T-helper 2 cell treated with Interferon-gamma antibody and Interleukin-4, amounts not matched to agents 5 μg/mL and 100 μg/mL, for 36 hours (primary cell): Measurements from ENCODE around the gene TBC1D5.
"Not testable (repeated sequence)": the region's sequence is repeated elsewhere in the genome, so short reads cannot be mapped to it uniquely, and the experiment has no call there.

Experiments
- DNase-seq: peaks from one replicate; pipeline ENCODE4 v3.0.0; 2021; ENCODE audit warnings: low spot score
- H3K27ac Mint-ChIP-seq: one replicate; pipeline ENCODE4 v1.8.0; 2021; ENCODE audit warnings: mild to moderate bottlenecking, mixed read lengths
- H3K27me3 Mint-ChIP-seq: one replicate; pipeline ENCODE4 v1.8.0; 2021; ENCODE audit warnings: low read depth, mixed read lengths
- H3K36me3 Mint-ChIP-seq: one replicate; pipeline ENCODE4 v1.8.0; 2021; ENCODE audit warnings: low read depth, mixed read lengths
- H3K4me1 Mint-ChIP-seq: one replicate; pipeline ENCODE4 v1.8.0; 2021; ENCODE audit warnings: low read depth, mixed read lengths
- H3K4me3 Mint-ChIP-seq: one replicate; pipeline ENCODE4 v1.8.0; 2022; ENCODE audit warnings: mild to moderate bottlenecking, moderate library complexity, mixed read lengths
- H3K9me3 Mint-ChIP-seq: one replicate; pipeline ENCODE4 v1.8.0; 2021; ENCODE audit warnings: mixed read lengths

TBC1D5 gene

DNA sequence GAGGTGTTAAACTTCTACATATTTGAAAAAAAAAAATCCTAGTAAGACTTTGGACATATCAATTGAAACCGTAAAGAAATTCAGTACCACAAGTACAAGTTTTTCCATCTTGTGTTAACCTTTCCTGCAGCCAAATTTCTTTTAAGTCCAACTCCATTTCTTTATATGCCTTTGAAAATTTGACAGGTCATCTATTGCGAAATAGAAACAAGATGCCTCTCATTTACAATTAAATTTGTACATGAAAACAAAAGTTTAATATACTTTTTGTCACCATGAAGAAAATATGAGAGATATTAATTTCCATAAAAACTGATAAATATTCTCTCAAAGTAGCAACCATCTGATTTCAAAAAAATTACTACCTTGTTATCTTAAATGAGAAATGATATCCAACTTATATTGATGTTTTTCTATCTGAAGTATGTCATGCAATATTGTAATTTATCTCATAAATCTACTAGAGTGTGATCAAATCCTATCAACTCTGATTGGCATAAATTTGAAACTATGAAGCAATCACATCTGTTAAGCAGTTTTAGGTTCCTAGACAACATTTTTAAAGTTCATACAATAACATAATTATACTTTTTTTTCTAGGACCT lies 68.2 kb downstream of the TBC1D5 start:
- peaks cover under 1% of the 10 kb centered on the region for H3K36me3 Mint-ChIP-seq
- DNase-seq: no peak
- no peaks in the 10 kb centered on the region for H3K9me3 Mint-ChIP-seq
- no peak overlapping the region for H3K4me3 Mint-ChIP-seq
- no peak overlapping the region for H3K27ac Mint-ChIP-seq
- H3K4me1 Mint-ChIP-seq: peaks cover 4% of the 10 kb centered on the region
- no peaks in the 10 kb centered on the region for H3K27me3 Mint-ChIP-seq

DNA sequence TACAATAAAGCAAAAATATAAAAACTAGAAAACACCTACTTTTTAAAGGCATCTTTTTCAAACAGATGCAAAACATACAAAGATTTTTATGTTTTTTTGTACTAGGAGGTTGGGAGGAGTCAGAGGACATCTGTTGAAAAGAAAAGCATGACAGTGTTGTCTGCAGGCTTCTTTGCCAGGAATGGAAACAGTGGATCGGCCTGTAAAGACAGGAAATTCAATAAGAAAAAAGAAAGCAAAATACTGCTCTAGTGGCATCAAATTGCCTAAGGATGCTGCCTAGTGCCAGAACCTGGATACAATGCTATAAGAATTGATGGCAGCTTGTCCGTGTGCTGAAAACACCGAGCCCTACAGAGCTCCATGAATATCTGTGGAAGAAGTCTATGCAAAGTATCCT lies 69.9 kb downstream of the TBC1D5 start:
- H3K4me1 Mint-ChIP-seq: no peaks in the 10 kb centered on the region
- H3K9me3 Mint-ChIP-seq: no peaks in the 10 kb centered on the region
- DNase-seq: no peak
- H3K4me3 Mint-ChIP-seq: no peak overlapping the region
- H3K36me3 Mint-ChIP-seq: peaks cover 4% of the 10 kb centered on the region
- no peaks in the 10 kb centered on the region for H3K27me3 Mint-ChIP-seq
- H3K27ac Mint-ChIP-seq: no peak overlapping the region

- no peak for DNase-seq
- H3K36me3 Mint-ChIP-seq: peaks cover 4% of the 10 kb centered on the region
- H3K27ac Mint-ChIP-seq: no peak overlapping the region
- H3K27me3 Mint-ChIP-seq: no peaks in the 10 kb centered on the region
- H3K4me1 Mint-ChIP-seq: no peaks in the 10 kb centered on the region
- H3K4me3 Mint-ChIP-seq: no peak overlapping the region
- no peaks in the 10 kb centered on the region for H3K9me3 Mint-ChIP-seq
Observed at GRCh38 chr3:17670749-17671148, 71.7 kb downstream of the TBC1D5 start.

GRCh38 chr3:17664923-17665322 lies 77.5 kb downstream of the TBC1D5 start:
- Mint-ChIP-seq H3K9me3 (no peaks in the 10 kb centered on the region), H3K36me3 (peaks cover 4% of the 10 kb centered on the region), H3K27me3 (no peaks in the 10 kb centered on the region), H3K4me3 (no peak overlapping the region), H3K27ac (no peak overlapping the region), H3K4me1 (no peaks in the 10 kb centered on the region)
- no peak for DNase-seq

GRCh38 chr3:17656264-17656663 lies 86.2 kb downstream of the TBC1D5 start:
- no peak for DNase-seq
- Mint-ChIP-seq H3K4me1 (peaks cover 8% of the 10 kb centered on the region), H3K27me3 (no peaks in the 10 kb centered on the region), H3K27ac (no peak overlapping the region), H3K9me3 (no peaks in the 10 kb centered on the region), H3K36me3 (no peaks in the 10 kb centered on the region), H3K4me3 (no peak overlapping the region)

DNA sequence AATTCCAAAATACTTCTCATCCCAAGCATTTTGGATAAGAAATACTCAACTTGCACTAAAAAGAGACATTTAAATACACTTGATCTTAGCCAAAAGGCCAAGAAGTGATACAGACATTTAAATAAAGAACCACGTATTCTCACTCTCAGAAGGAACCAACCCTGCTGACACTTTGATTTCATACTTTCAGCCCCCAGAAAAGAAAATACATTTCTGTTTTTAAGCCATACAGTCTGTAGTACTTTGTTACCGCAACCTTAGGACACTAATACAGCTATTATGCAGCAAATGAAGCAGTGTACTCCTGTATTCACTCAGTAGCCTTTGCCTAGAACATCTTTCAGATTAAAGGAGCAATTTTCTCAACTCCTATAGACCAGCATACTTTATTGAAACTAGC lies 86.7 kb downstream of the TBC1D5 start:
- Mint-ChIP-seq H3K4me3 (no peak overlapping the region), H3K27me3 (no peaks in the 10 kb centered on the region), H3K27ac (no peak overlapping the region), H3K9me3 (no peaks in the 10 kb centered on the region), H3K4me1 (peaks cover 8% of the 10 kb centered on the region), H3K36me3 (no peaks in the 10 kb centered on the region)
- DNase-seq: no peak

DNA sequence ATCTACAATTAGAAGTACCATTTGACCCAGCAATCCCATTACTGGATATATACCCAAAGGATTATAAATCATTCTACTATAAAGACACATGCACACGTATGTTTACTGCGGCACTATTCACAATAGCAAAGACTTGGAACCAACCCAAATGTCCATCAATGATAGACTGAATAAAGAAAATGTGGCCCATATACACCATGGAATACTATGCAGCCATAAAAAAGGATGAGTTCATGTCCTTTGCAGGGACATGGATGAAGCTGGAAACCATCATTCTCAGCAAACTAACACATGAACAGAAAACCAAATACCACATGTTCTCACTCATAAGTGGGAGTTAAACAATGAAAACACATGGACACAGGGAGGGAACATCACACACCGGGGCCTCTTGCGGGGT lies 92.7 kb downstream of the TBC1D5 start:
- H3K4me3 Mint-ChIP-seq, H3K27ac Mint-ChIP-seq, H3K36me3 Mint-ChIP-seq, H3K4me1 Mint-ChIP-seq, H3K27me3 Mint-ChIP-seq, DNase-seq, H3K9me3 Mint-ChIP-seq: not testable (repeated sequence)

DNA sequence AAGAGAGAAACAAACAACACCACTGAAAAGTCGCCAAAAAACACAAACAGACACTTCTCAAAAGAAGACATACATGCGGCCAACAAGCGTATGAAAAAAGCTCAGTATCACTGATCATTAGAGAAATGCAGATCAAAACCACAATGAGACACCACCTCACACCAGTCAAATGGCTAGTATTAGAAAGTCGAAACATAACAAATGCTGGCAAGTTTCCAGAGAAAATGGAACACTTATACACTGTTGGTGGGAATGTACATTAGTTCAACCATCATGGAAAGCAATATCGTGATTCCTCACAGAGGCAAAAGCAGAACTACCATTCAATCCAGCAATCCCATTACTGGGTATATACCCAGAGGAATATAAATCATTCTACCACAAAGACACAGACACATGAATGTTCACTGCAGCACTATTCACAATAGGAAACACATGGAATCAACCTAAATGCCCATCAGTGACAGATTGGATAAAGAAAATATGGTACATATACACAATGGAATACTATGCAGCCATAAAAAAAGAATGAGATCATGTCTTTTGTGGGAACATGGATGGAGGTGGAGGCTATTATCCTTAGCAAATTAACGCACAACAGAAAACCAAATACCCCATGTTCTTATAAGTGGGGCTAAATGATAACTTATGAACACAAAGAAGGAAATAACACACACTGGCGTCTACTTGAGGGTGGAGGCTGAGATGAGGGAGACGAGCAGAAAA lies 93.6 kb downstream of the TBC1D5 start:
- not testable (repeated sequence) for H3K4me3 Mint-ChIP-seq, H3K36me3 Mint-ChIP-seq, H3K27ac Mint-ChIP-seq, H3K4me1 Mint-ChIP-seq, H3K9me3 Mint-ChIP-seq, DNase-seq, H3K27me3 Mint-ChIP-seq

DNA sequence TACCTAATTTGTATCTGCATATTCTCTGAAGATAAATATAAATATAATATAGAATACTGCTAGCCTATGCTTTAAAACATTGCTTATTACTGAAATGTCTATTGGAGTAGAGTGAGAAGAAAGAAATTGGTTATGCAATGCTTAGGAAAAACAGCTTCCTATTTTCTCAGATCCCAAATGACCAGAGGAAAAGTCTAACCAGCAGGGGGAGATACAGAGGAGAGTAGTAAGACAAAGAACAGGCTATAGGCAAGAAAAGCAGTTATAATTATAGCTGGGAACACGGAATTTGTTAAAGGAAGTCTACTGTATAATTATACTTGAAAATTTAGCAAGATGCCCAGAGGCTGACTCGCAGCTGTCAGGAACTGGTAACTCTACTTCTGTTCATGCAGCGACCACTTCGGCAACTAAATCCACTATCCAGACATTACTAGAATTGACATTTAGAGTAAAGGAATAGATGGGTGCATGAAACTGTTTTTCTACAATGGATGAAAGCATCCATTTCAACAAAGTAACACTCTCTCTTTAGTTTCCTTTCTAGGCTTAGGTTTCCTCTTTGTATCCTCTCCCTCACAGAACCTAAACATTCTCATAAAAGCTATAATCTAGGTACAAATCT lies 97.2 kb downstream of the TBC1D5 start:
- H3K4me3 Mint-ChIP-seq: no peak overlapping the region
- H3K9me3 Mint-ChIP-seq: no peaks in the 10 kb centered on the region
- H3K36me3 Mint-ChIP-seq: peaks cover 1% of the 10 kb centered on the region
- H3K27me3 Mint-ChIP-seq: no peaks in the 10 kb centered on the region
- no peak for DNase-seq
- no peaks in the 10 kb centered on the region for H3K4me1 Mint-ChIP-seq
- no peak overlapping the region for H3K27ac Mint-ChIP-seq

- Mint-ChIP-seq H3K27me3 (no peaks in the 10 kb centered on the region), H3K9me3 (no peaks in the 10 kb centered on the region), H3K27ac (no peak overlapping the region), H3K36me3 (peaks cover 1% of the 10 kb centered on the region), H3K4me3 (no peak overlapping the region), H3K4me1 (no peaks in the 10 kb centered on the region)
- DNase-seq: no peak
Observed at GRCh38 chr3:17643691-17644090, 98.7 kb downstream of the TBC1D5 start.

DNA sequence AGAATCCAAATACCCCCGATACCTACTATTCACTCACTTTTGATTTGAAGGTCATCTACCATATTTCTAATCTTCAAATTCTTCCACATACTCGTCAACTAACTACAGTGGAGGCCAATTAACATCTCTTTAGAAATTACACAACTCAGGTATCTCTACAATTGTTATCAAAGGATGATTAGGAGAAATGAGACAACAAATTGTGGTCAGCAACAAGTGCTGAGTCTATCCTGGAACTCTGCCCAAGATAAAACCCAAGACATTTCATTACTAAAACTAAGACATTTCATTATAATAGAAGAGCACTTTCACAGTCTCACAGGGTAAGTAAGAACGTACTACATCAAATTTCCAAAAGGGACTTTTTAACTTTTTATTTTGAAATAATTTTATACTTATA lies 100.0 kb downstream of the TBC1D5 start:
- no peaks in the 10 kb centered on the region for H3K4me1 Mint-ChIP-seq
- no peaks in the 10 kb centered on the region for H3K36me3 Mint-ChIP-seq

GRCh38 chr3:17640466-17640865 lies 102.0 kb downstream of the TBC1D5 start:
- DNase-seq: no peak

More for the DNA sequence above, 100.0 kb downstream of the TBC1D5 start:
- DNase-seq: no peak
- Mint-ChIP-seq H3K4me3 (no peak overlapping the region), H3K27me3 (no peaks in the 10 kb centered on the region), H3K27ac (no peak overlapping the region), H3K9me3 (no peaks in the 10 kb centered on the region)

DNA sequence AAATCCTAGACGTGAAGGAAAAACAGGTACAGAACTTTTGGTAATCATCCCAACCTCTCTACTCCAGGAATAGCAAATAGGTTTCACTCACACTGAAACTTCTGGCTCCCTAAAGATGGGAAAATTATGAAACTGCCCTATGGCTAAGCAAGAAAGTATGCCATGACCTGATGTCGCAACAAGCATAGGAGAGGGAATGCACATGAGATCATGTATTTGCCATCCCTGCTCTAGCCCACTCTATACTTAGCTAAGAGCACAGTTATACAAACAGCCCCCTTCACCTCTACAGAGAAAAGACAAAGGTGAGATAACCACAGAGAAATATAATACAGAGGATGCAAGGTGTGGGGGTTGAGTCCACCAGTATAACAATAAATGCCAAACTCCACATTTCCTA lies 102.7 kb downstream of the TBC1D5 start:
- H3K4me3 Mint-ChIP-seq: no peak overlapping the region
- H3K9me3 Mint-ChIP-seq: no peaks in the 10 kb centered on the region
- H3K27ac Mint-ChIP-seq: no peak overlapping the region
- H3K36me3 Mint-ChIP-seq: no peaks in the 10 kb centered on the region
- no peak for DNase-seq
- no peaks in the 10 kb centered on the region for H3K27me3 Mint-ChIP-seq
- no peaks in the 10 kb centered on the region for H3K4me1 Mint-ChIP-seq

More at GRCh38 chr3:17640466-17640865, 102.0 kb downstream of the TBC1D5 start:
- no peaks in the 10 kb centered on the region for H3K4me1 Mint-ChIP-seq
- no peak overlapping the region for H3K4me3 Mint-ChIP-seq
- H3K27ac Mint-ChIP-seq: no peak overlapping the region
- no peaks in the 10 kb centered on the region for H3K36me3 Mint-ChIP-seq
- no peaks in the 10 kb centered on the region for H3K9me3 Mint-ChIP-seq
- H3K27me3 Mint-ChIP-seq: no peaks in the 10 kb centered on the region

- no peak overlapping the region for H3K4me3 Mint-ChIP-seq
- H3K27ac Mint-ChIP-seq: no peak overlapping the region
- DNase-seq: no peak
- no peaks in the 10 kb centered on the region for H3K9me3 Mint-ChIP-seq
- H3K4me1 Mint-ChIP-seq: no peaks in the 10 kb centered on the region
- no peaks in the 10 kb centered on the region for H3K36me3 Mint-ChIP-seq
- H3K27me3 Mint-ChIP-seq: no peaks in the 10 kb centered on the region
Observed at GRCh38 chr3:17639257-17639656, 103.2 kb downstream of the TBC1D5 start.
